HL-60 (cell line): ENCODE results near the gene CDK8.

Experiments
- CTCF ChIP-seq: IDR thresholded peaks from one replicate; pipeline ENCODE4 v1.5.1; 2011; ENCODE audit warnings: low read length, control low read depth, inconsistent platforms; ENCODE audit not compliant: insufficient read depth
- POLR2AphosphoS5 ChIP-seq: IDR thresholded peaks from 2 replicates; pipeline ENCODE4 v1.6.1; 2012; ENCODE audit warnings: low read depth
- SPI1 ChIP-seq: IDR thresholded peaks from 2 replicates; pipeline ENCODE4 v1.6.1; 2012; ENCODE audit warnings: low read depth, mild to moderate bottlenecking, borderline replicate concordance

- no peak for TF ChIP-seq CTCF
- no peak for TF ChIP-seq POLR2AphosphoS5
- TF ChIP-seq SPI1, result no peak
Measured at GRCh38 chr13:26401578-26402021, 147.7 kb downstream of the CDK8 start.
